ENCODE data around the gene ANO10. TPM values are rescaled to one million over a fixed set of nuclear protein-coding genes. Genes with fewer than 3 reads are reported as not detected.

The ANO10 gene
- total RNA-seq, 6 experiments from 2014 or later: 10.5 to 24.1 (median 13.6) TPM

DNA sequence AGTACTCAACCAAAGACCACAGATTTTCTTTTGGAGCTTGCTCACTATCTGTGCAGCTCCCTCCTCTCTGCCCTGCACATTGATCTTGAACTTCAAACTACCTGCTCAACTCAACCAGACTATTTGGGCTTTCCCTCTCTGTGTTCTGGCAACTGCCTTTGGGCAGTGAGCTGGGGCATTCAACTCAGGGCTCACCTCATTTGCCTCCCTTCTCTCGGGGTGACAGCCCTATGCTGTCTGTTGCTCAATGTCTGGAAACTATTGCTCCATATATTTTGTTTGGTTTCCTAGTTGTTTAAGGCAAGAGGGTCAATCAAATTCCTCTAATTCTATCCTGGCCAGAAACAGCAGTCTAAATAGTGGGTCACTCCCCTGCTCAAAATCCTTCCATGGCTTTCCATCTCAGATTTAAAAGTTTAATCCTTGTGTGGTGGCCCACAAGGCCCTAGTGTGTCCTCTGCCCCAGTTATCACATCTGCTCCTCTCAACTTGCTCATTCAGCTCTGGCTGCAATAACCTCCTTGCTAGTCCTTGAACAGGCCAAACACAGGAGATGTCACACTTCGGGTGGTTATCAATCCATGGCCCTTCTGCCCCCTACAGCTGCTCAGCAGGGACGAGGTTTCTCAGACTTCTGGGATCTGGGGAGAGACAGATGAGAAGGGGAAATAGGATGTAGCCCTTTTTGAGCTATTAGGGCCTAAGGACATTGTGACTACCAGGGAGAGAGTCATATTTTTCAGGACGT lies 267.7 kb downstream of the ANO10 start:
- peak overlapping the region in 2 of 3 donors; percentile 41 to 54 for H3K27ac ChIP-seq
- intact Hi-C loops (cut with DNase I): no loop called here
- H3K4me1 ChIP-seq: peaks cover 0 to 18% (median 5%) of the 10 kb centered on the region in 4 donors
- TF ChIP-seq, protein P1, sequence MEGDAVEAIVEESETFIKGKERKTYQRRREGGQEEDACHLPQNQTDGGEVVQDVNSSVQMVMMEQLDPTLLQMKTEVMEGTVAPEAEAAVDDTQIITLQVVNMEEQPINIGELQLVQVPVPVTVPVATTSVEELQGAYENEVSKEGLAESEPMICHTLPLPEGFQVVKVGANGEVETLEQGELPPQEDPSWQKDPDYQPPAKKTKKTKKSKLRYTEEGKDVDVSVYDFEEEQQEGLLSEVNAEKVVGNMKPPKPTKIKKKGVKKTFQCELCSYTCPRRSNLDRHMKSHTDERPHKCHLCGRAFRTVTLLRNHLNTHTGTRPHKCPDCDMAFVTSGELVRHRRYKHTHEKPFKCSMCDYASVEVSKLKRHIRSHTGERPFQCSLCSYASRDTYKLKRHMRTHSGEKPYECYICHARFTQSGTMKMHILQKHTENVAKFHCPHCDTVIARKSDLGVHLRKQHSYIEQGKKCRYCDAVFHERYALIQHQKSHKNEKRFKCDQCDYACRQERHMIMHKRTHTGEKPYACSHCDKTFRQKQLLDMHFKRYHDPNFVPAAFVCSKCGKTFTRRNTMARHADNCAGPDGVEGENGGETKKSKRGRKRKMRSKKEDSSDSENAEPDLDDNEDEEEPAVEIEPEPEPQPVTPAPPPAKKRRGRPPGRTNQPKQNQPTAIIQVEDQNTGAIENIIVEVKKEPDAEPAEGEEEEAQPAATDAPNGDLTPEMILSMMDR (IDR thresholded peaks at IDR 0.05): no peak
- TF ChIP-seq POLR2A (IDR thresholded peaks at IDR 0.05): no peak
- DNase-seq (peak; percentile 54 to 85 (median 83)), ATAC-seq (peak; percentile 98 to 99 (median 98))
- peaks cover 0 to 5% (median 0%) of the 10 kb centered on the region in 4 donors for H3K36me3 ChIP-seq
- H3K4me3 ChIP-seq: no peak overlapping the region
- no peaks in the 10 kb centered on the region for H3K9me3 ChIP-seq
- H3K27me3 ChIP-seq: no peaks in the 10 kb centered on the region
- 19% methylated on average over 4 of the region's 4 CpGs for WGBS (ENCODE audit: insufficient coverage, low coverage, low lambda C conversion rate, missing lambda C conversion rate)

DNA sequence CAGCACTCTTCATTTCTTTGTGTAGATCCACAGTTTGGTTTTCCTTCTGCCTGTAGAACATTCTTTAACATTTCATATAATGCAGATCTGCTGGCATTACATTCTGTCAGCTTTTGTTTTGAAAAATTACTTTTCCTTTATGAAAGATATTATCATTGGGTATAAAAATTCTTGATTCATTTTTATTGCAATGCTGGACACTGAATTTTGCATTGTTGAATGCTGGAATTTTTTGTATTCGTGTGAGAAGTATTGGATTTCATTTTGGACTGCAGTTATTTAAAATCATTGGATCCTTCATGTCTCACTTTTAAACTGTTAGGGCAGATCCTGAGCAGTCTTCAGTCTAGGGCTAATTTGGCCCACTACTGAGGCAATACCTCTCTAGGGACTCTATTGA lies 268.4 kb downstream of the ANO10 start:
- ATAC-seq: no peak
- DNase-seq: no peak
- TF ChIP-seq POLR2A (IDR thresholded peaks at IDR 0.05): no peak
- TF ChIP-seq, protein P1 (IDR thresholded peaks at IDR 0.05): no peak
- intact Hi-C loops (cut with DNase I): no loop called here
- H3K27me3 ChIP-seq: no peaks in the 10 kb centered on the region
- H3K9me3 ChIP-seq: no peaks in the 10 kb centered on the region
- peaks cover 0 to 18% (median 5%) of the 10 kb centered on the region in 4 donors for H3K4me1 ChIP-seq
- peak overlapping the region in 1 of 3 donors; percentile 49 for H3K27ac ChIP-seq
- no peak overlapping the region for H3K4me3 ChIP-seq
- peaks cover 0 to 12% (median 3%) of the 10 kb centered on the region in 4 donors for H3K36me3 ChIP-seq
- WGBS (ENCODE audit: insufficient coverage, low coverage, low lambda C conversion rate, missing lambda C conversion rate): 100% methylated on average over 1 of the region's 1 CpG

DNA sequence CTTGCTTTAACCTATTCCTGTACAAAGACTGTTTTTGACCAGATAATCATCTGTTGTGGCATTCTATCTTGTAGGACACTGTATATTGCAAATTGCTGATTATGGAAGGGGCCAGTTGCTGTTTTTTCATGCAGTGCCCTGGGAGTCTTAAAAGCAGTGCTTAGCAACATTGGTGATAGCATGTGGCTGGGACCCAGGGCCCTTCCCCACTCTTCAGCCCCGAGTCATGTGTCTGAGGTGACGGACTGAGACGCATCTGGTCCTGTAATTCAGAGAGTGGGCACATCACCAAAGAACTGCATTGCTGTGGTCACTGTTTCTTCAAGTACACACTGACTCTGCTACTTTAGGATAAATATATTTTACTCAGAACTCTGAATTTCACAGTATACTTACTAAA lies 272.1 kb downstream of the ANO10 start:
- TF ChIP-seq POLR2A (IDR thresholded peaks at IDR 0.05): no peak
- TF ChIP-seq, protein P1 (IDR thresholded peaks at IDR 0.05): no peak
- peaks cover 0 to 15% (median 5%) of the 10 kb centered on the region in 4 donors for H3K4me1 ChIP-seq
- no peaks in the 10 kb centered on the region for H3K9me3 ChIP-seq
- peaks cover 7 to 30% (median 19%) of the 10 kb centered on the region in 4 donors for H3K36me3 ChIP-seq
- H3K27ac ChIP-seq: no peak overlapping the region
- ATAC-seq (no peak), DNase-seq (no peak)
- intact Hi-C loops (cut with DNase I): no loop called here
- H3K4me3 ChIP-seq: no peak overlapping the region
- WGBS (ENCODE audit: insufficient coverage, low coverage, low lambda C conversion rate, missing lambda C conversion rate): no CpG with 5 or more reads among the region's 3 CpGs
- H3K27me3 ChIP-seq: no peaks in the 10 kb centered on the region

DNA sequence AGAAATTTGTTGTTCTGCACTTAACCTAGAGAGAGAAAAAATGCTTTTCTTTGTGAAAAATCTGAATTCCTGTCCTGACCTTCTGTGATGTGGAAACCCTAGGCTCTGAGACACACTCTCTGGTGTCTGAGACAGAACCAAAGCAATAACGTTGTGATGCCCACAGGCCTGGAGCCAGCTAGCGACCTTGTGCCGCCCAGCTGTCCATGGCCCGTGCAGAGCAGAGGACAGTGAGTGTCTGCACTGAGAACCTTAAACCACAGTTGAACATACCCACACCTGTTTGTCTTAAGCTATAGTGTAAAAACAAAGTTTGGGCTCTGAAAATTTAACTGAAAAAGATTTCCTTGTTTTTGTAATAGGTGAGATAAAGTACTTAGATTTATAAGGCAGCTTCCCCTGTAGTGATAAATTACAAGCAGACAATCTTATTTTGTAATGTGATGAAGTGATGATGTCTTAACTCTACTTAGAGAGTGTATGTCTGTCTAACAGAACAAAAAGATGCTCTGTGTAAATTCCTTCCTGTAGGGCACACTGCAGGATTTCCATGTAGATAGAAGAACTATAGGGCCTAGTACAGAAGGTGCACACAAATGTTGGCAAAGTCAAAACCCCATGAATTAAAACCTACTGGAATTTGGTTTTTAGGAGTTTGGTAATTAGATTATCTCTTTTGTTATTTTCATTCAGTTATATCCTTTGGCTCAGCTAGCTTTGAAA lies 272.8 kb downstream of the ANO10 start:
- no peaks in the 10 kb centered on the region for H3K9me3 ChIP-seq
- ATAC-seq (no peak), DNase-seq (no peak)
- H3K27ac ChIP-seq: no peak overlapping the region
- H3K4me1 ChIP-seq: peaks cover 0 to 8% (median 0%) of the 10 kb centered on the region in 4 donors
- TF ChIP-seq, protein P1 (IDR thresholded peaks at IDR 0.05): no peak
- TF ChIP-seq POLR2A (IDR thresholded peaks at IDR 0.05): no peak
- intact Hi-C loops (cut with DNase I): no loop called here
- H3K36me3 ChIP-seq: peaks cover 7 to 34% (median 20%) of the 10 kb centered on the region in 4 donors
- WGBS (ENCODE audit: insufficient coverage, low coverage, low lambda C conversion rate, missing lambda C conversion rate): 61% methylated on average over 4 of the region's 4 CpGs
- H3K4me3 ChIP-seq: no peak overlapping the region
- H3K27me3 ChIP-seq: no peaks in the 10 kb centered on the region
